AG04450 (cell line): ENCODE data around the gene TSKS. TPM values are rescaled to one million over a fixed set of nuclear protein-coding genes. Genes with fewer than 3 reads are reported as not detected.

ENCODE experiments used
- CTCF ChIA-PET: fragments of 300-600, 350-600 bp; formaldehyde crosslinking; extraction: SDS; loops from one replicate; lab custom pipeline; 2022; ENCODE audit warnings: antibody characterized with exemption, inconsistent platforms; lab: Charles Lee
- POLR2A ChIA-PET: fragments of 350-600 bp; formaldehyde crosslinking; extraction: SDS; loops from one replicate; lab custom pipeline; 2021; ENCODE audit warnings: antibody characterized with exemption, inconsistent platforms; lab: Yijun Ruan, JAX
- DNase-seq: peaks from one replicate; pipeline ENCODE4 v3.0.0-alpha.2; 2011; ENCODE audit warnings: low read depth, low spot score
- H3K27ac ChIP-seq: one replicate; pipeline ENCODE4 v1.5.1; 2012; ENCODE audit warnings: low read depth, low read length, control low read depth
- H3K27me3 ChIP-seq: one replicate; pipeline ENCODE4 v1.6.0; 2012; ENCODE audit warnings: low read length; ENCODE audit not compliant: control insufficient read depth, insufficient read depth
- H3K4me3 ChIP-seq: 2 replicates; pipeline ENCODE4 v1.5.1; 2011; ENCODE audit warnings: mild to moderate bottlenecking, low read depth, low read length, control low read depth
- H3K9me3 ChIP-seq: 2 replicates; pipeline ENCODE4 v1.5.1; 2012; ENCODE audit warnings: low read length; ENCODE audit not compliant: control insufficient read depth, insufficient read depth
- polyA plus RNA-seq: library from polyadenylated mRNA; depleted of rRNA; stranded (reverse); fragments of >200 nt; gene quantifications from 2 replicates; pipeline ENCODE4 v1.2.3, GENCODE V29; 2011
- TF ChIP-seq, protein P1 (sequence below): IDR thresholded peaks from 2 replicates; pipeline ENCODE4 v1.5.1; 2011; ENCODE audit warnings: low read depth, low read length, control low read depth, inconsistent platforms

The TSKS gene
- polyA plus RNA-seq, 1 experiment, result not detected

- CTCF ChIA-PET, result no interaction called here
- no peak for DNase-seq
- no peaks in the 10 kb centered on the region for H3K27me3 ChIP-seq
These were observed 16.7 kb downstream of the TSKS start for GRCh38 chr19:49746206-49746958.

DNA sequence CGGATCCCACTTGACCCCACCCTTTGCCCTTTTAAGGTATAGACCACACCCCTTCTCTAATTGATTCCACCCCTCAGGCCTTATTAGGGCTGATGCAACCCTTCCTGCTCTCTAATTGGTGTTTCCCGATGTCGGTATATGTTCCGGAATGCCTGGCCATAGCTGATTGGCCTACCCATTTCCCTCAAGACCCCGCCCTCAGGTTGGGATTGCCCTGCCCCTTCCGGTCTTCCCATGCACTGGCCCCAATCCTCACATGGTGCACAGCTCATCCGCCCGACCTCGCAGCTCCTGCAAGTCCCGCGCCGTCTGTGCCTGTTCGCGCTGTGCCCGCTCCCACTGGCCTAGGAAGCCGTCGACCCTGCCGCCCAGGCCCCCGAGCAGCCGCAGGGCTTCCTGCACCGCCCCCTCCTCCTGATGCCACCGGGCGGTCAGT, 18.1 kb downstream of the TSKS start:
- ChIA-PET CTCF (no interaction called here), POLR2A (no interaction called here)
- Histone ChIP-seq H3K9me3 (peaks cover 34% of the 10 kb centered on the region), H3K27me3 (no peaks in the 10 kb centered on the region), H3K4me3 (no peak overlapping the region), H3K27ac (no peak overlapping the region)
- TF ChIP-seq, protein P1, sequence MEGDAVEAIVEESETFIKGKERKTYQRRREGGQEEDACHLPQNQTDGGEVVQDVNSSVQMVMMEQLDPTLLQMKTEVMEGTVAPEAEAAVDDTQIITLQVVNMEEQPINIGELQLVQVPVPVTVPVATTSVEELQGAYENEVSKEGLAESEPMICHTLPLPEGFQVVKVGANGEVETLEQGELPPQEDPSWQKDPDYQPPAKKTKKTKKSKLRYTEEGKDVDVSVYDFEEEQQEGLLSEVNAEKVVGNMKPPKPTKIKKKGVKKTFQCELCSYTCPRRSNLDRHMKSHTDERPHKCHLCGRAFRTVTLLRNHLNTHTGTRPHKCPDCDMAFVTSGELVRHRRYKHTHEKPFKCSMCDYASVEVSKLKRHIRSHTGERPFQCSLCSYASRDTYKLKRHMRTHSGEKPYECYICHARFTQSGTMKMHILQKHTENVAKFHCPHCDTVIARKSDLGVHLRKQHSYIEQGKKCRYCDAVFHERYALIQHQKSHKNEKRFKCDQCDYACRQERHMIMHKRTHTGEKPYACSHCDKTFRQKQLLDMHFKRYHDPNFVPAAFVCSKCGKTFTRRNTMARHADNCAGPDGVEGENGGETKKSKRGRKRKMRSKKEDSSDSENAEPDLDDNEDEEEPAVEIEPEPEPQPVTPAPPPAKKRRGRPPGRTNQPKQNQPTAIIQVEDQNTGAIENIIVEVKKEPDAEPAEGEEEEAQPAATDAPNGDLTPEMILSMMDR, result no peak
- no peak for DNase-seq

More at GRCh38 chr19:49746206-49746958, 16.7 kb downstream of the TSKS start:
- no peak overlapping the region for H3K27ac ChIP-seq
- POLR2A ChIA-PET, result no interaction called here
- no peak overlapping the region for H3K4me3 ChIP-seq
- H3K9me3 ChIP-seq, result peaks cover 34% of the 10 kb centered on the region
- TF ChIP-seq, protein P1, result no peak

GRCh38 chr19:49741210-49741844, 21.8 kb downstream of the TSKS start:
- CTCF ChIA-PET, result no interaction called here
- Histone ChIP-seq H3K9me3 (peaks cover 28% of the 10 kb centered on the region), H3K4me3 (no peak overlapping the region), H3K27ac (no peak overlapping the region), H3K27me3 (no peaks in the 10 kb centered on the region)
- POLR2A ChIA-PET, result no interaction called here
- no peak for DNase-seq
- TF ChIP-seq, protein P1, result no peak

DNA sequence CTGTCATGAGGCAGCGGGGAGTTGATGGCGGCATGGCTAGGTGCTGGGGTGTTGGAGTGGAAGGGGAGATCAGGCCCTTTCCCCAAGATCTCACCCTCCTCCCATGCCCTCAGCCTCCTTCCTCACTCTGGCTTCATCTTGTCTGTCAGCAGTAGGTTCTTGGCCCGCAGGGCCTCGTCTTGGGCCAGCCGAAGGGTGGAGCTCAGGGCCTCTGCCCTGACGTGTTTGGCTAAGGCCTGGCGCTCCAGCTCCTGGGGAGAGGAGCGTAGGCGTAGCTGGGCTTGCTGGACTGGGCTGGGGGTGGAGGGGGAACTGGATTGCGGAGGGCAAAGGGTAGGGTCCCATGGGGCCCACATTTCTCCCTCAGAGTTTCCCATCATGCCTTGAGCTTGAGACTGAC, 23.2 kb downstream of the TSKS start:
- no peaks in the 10 kb centered on the region for H3K27me3 ChIP-seq
- no peak overlapping the region for H3K4me3 ChIP-seq
- no peak for DNase-seq
- POLR2A ChIA-PET, result no interaction called here
- peaks cover 14% of the 10 kb centered on the region for H3K9me3 ChIP-seq
- CTCF ChIA-PET, result no interaction called here
- TF ChIP-seq, protein P1, result no peak
- no peak overlapping the region for H3K27ac ChIP-seq

DNA sequence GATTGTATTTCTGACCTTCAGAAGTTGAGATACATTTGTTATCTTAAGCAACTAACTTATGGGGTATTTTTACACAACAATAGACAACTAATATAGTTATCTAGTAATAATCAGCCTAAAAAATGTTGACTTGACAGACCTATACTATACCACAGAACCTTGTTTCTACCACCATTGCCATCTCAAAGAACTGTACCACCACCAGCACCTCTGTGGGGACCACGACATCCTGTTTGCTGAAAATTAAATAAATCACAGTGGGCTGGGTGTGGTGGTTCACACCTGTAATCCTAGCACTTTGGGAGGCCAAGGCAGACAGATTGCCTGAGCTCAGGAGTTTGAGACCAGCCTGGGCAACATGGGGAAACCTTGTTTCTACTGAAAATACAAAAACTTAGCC, 24.0 kb downstream of the TSKS start:
- Histone ChIP-seq H3K27me3 (no peaks in the 10 kb centered on the region), H3K9me3 (peaks cover 6% of the 10 kb centered on the region), H3K4me3 (no peak overlapping the region), H3K27ac (no peak overlapping the region)
- CTCF ChIA-PET, result no interaction called here
- TF ChIP-seq, protein P1, result no peak
- POLR2A ChIA-PET, result no interaction called here
- DNase-seq, result no peak
